Left hindlimb (tissue), 1 donor: ENCODE measurements around the gene APH1B.

ENCODE experiments used
- DNase-seq: peaks from one replicate; pipeline ENCODE4 v3.0.0-alpha.2; 2018

APH1B gene

GRCh38 chr15:63357061-63357460 lies 79.7 kb downstream of the APH1B start:
- no peak for DNase-seq

- DNase-seq, result no peak
Observed at GRCh38 chr15:63357731-63358130, 80.3 kb downstream of the APH1B start.

DNA sequence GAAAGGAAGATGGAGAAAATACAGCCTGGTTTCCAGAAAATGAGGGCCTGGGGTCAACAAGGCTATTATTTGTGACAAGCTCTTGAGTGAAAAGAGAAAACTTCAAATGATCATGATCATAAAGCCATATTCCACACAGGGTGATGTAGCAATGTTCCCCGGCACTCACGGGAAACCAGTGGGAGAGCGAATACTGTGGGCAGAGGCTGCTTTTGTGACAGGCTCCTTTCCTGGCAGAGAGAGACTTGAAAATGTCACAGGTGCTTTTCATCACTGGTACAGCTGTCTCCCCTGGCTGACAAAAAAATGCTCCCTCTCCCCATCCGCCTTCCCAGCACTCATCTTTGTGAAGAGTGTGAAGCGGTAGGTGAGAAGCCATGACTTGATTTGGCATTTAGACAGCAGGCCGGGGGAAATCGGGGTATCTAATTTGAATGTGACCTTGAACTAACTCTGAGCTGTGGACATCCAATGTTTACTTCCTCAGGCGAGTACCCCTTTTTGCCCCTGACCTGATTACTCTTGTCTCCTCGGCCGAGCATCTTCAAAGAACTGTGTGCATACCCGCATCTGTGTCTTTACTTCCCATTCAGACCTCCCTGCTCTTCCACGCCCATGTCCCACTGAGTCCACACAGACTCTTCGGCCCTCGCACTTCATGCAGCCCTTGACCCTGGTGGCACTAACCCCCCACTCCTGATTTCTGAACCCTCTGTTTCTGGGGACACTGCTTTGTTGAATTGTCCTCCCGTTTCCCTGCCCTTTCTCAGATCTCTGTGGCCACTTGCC lies 81.0 kb downstream of the APH1B start:
- no peak for DNase-seq
